ENCODE results near the gene GNG7.

Gene GNG7

GRCh38 chr19:2711875-2712205 lies 9.3 kb upstream of the GNG7 start:
- TF ChIP-seq EZH2 (optimal IDR thresholded peaks at IDR 0.05; ENCODE audit: low read depth, low read length) = no peak
- no peak for TF ChIP-seq EZH2phosphoT487 (IDR thresholded peaks at IDR 0.05; ENCODE audit: low read length)
- TF ChIP-seq CTCF (IDR thresholded peaks at IDR 0.05; ENCODE audit: low read length) = no peak
- Histone ChIP-seq H3K4me1 (ENCODE audit: low read length) (no peaks in the 10 kb centered on the region), H3K4me3 (ENCODE audit: low read length) (no peak overlapping the region), H3K9me2 (replicated peaks; ENCODE audit: insufficient read depth, low read length) (no peaks in the 10 kb centered on the region), H3F3A (ENCODE audit: insufficient read depth, low read length) (no peaks in the 10 kb centered on the region), H4K20me1 (ENCODE audit: insufficient read depth, low read length) (no peaks in the 10 kb centered on the region), H3K36me3 (replicated peaks; ENCODE audit: insufficient read depth, low read length) (no peaks in the 10 kb centered on the region), H3K9me3 (replicated peaks; ENCODE audit: insufficient read depth, low read length) (no peaks in the 10 kb centered on the region), H3K9ac (ENCODE audit: low read length) (no peak overlapping the region), H3K79me2 (ENCODE audit: low read length) (no peaks in the 10 kb centered on the region), H3K27me3 (replicated peaks; ENCODE audit: insufficient read depth, low read length) (peaks cover 34% of the 10 kb centered on the region), H2AFZ (ENCODE audit: low read length) (no peak overlapping the region), H3K4me2 (ENCODE audit: low read depth, low read length) (no peak overlapping the region), H3K27ac (ENCODE audit: low read length) (no peak overlapping the region)
- no peak for DNase-seq

GRCh38 chr19:2711172-2711874 lies 8.8 kb upstream of the GNG7 start:
- H3K79me2 ChIP-seq (ENCODE audit: low read length) = no peaks in the 10 kb centered on the region
- no peak overlapping the region for H3K27ac ChIP-seq (ENCODE audit: low read length)
- DNase-seq = no peak
- no peaks in the 10 kb centered on the region for H3K9me3 ChIP-seq (replicated peaks; ENCODE audit: insufficient read depth, low read length)
- no peaks in the 10 kb centered on the region for H3K9me2 ChIP-seq (replicated peaks; ENCODE audit: insufficient read depth, low read length)
- no peak overlapping the region for H2AFZ ChIP-seq (ENCODE audit: low read length)
- no peak overlapping the region for H3K4me3 ChIP-seq (ENCODE audit: low read length)
- H3K36me3 ChIP-seq (replicated peaks; ENCODE audit: insufficient read depth, low read length) = no peaks in the 10 kb centered on the region
- peaks cover 29% of the 10 kb centered on the region for H3K27me3 ChIP-seq (replicated peaks; ENCODE audit: insufficient read depth, low read length)
- TF ChIP-seq EZH2phosphoT487 (IDR thresholded peaks at IDR 0.05; ENCODE audit: low read length) = no peak
- TF ChIP-seq EZH2 (optimal IDR thresholded peaks at IDR 0.05; ENCODE audit: low read depth, low read length) = no peak
- no peak for TF ChIP-seq CTCF (IDR thresholded peaks at IDR 0.05; ENCODE audit: low read length)
- H3F3A ChIP-seq (ENCODE audit: insufficient read depth, low read length) = no peaks in the 10 kb centered on the region
- H4K20me1 ChIP-seq (ENCODE audit: insufficient read depth, low read length) = no peaks in the 10 kb centered on the region
- H3K4me1 ChIP-seq (ENCODE audit: low read length) = no peaks in the 10 kb centered on the region
- no peak overlapping the region for H3K4me2 ChIP-seq (ENCODE audit: low read depth, low read length)
- H3K9ac ChIP-seq (ENCODE audit: low read length) = no peak overlapping the region

GRCh38 chr19:2706251-2706650 lies 3.8 kb upstream of the GNG7 start:
- H3K27ac ChIP-seq (ENCODE audit: low read length) = no peak overlapping the region
- no peak overlapping the region for H3K9ac ChIP-seq (ENCODE audit: low read length)
- no peaks in the 10 kb centered on the region for H4K20me1 ChIP-seq (ENCODE audit: insufficient read depth, low read length)
- H3K4me1 ChIP-seq (ENCODE audit: low read length) = peaks cover 9% of the 10 kb centered on the region
- no peaks in the 10 kb centered on the region for H3K9me3 ChIP-seq (replicated peaks; ENCODE audit: insufficient read depth, low read length)
- H3K79me2 ChIP-seq (ENCODE audit: low read length) = peaks cover 12% of the 10 kb centered on the region
- H2AFZ ChIP-seq (ENCODE audit: low read length) = no peak overlapping the region
- no peaks in the 10 kb centered on the region for H3K9me2 ChIP-seq (replicated peaks; ENCODE audit: insufficient read depth, low read length)
- TF ChIP-seq EZH2phosphoT487 (IDR thresholded peaks at IDR 0.05; ENCODE audit: low read length) = no peak
- no peak for TF ChIP-seq EZH2 (optimal IDR thresholded peaks at IDR 0.05; ENCODE audit: low read depth, low read length)
- TF ChIP-seq CTCF (IDR thresholded peaks at IDR 0.05; ENCODE audit: low read length) = no peak
- no peak for DNase-seq
- no peak overlapping the region for H3K4me3 ChIP-seq (ENCODE audit: low read length)
- H3K36me3 ChIP-seq (replicated peaks; ENCODE audit: insufficient read depth, low read length) = no peaks in the 10 kb centered on the region
- peaks cover 16% of the 10 kb centered on the region for H3K27me3 ChIP-seq (replicated peaks; ENCODE audit: insufficient read depth, low read length)
- peaks cover 3% of the 10 kb centered on the region; the same call in 1 of the 2 replicates for H3F3A ChIP-seq (ENCODE audit: insufficient read depth, low read length)
- H3K4me2 ChIP-seq (ENCODE audit: low read depth, low read length) = no peak overlapping the region

Data from MM.1S (cell line).